A549 treated with Mapracorat at 1 μM for 4 hours (cell line): Measurements from ENCODE around the gene CCDC152. TPM values are rescaled to one million over a fixed set of nuclear protein-coding genes. Genes with fewer than 3 reads are reported as not detected.

Source experiments
- total RNA-seq: library from RNA; stranded (reverse); fragments of 200-300 nt; extraction: Qiagen RNA extraction; gene quantifications from 5 replicates; pipeline ENCODE4 v1.2.3, GENCODE V29; 2022

The CCDC152 gene
- total RNA-seq, result not detected in 5 replicates

GRCh38 chr5:42756606-42757601, at the start of gene CCDC152:
Gene CCDC152, plus strand, starts transcription at chr5:42756818. Its CDS starts 2,304 bp downstream, at chr5:42759122.

GRCh38 chr5:42811591-42812446, 55.2 kb downstream of the CCDC152 start, which contains the start of gene SELENOP:
Gene SELENOP, minus strand, starts transcription at chr5:42811892. Its CDS starts 3,539 bp downstream, at chr5:42808353.

Other genes with a start within 250 kb of the CCDC152 start
- 0.15 to 0.28 TPM (median 0.25 TPM) in 3 of 5 replicates, not detected in the others for gene SELENOP, start 55.1 kb downstream of the CCDC152 start, total RNA-seq